Measurements from ENCODE around the gene SORCS1.

Gene SORCS1

GRCh38 chr10:106873770-106874603, 290.5 kb downstream of the SORCS1 start:
- DNase-seq = no peak

GRCh38 chr10:106872176-106872575, 292.3 kb downstream of the SORCS1 start:
- no peak for DNase-seq

GRCh38 chr10:106866244-106866845, 298.2 kb downstream of the SORCS1 start:
- no peak for DNase-seq

GRCh38 chr10:106864031-106864430, 300.5 kb downstream of the SORCS1 start:
- no peak for DNase-seq

GRCh38 chr10:106863549-106863948, 301.0 kb downstream of the SORCS1 start:
- DNase-seq = no peak

- no peak for DNase-seq
Measured at GRCh38 chr10:106859892-106860652, 304.4 kb downstream of the SORCS1 start.

GRCh38 chr10:106857728-106858127, 306.8 kb downstream of the SORCS1 start:
- DNase-seq = no peak

GRCh38 chr10:106857213-106857612, 307.3 kb downstream of the SORCS1 start:
- DNase-seq = no peak

GRCh38 chr10:106836933-106837663, 327.4 kb downstream of the SORCS1 start:
- DNase-seq = no peak

- no peak for DNase-seq
Measured at GRCh38 chr10:106832846-106833245, 331.7 kb downstream of the SORCS1 start.

GRCh38 chr10:106830471-106830870, 334.0 kb downstream of the SORCS1 start:
- DNase-seq = no peak

GRCh38 chr10:106830006-106830405, 334.5 kb downstream of the SORCS1 start:
- no peak for DNase-seq

GRCh38 chr10:106826716-106827115, 337.8 kb downstream of the SORCS1 start:
- DNase-seq = no peak

GRCh38 chr10:106825576-106826364, 338.7 kb downstream of the SORCS1 start:
- DNase-seq = no peak

- DNase-seq = no peak
Measured at GRCh38 chr10:106820579-106820978, 343.9 kb downstream of the SORCS1 start.

GRCh38 chr10:106819490-106819889, 345.0 kb downstream of the SORCS1 start:
- no peak for DNase-seq

GRCh38 chr10:106816318-106817085, 348.0 kb downstream of the SORCS1 start:
- no peak for DNase-seq

- no peak for DNase-seq
Measured at GRCh38 chr10:106815427-106816043, 349.0 kb downstream of the SORCS1 start.

GRCh38 chr10:106804992-106805582, 359.4 kb downstream of the SORCS1 start:
- DNase-seq = no peak

GRCh38 chr10:106802949-106803348, 361.6 kb downstream of the SORCS1 start:
- no peak for DNase-seq
